ENCODE results near the gene ARRB1.

The ARRB1 gene

DNA sequence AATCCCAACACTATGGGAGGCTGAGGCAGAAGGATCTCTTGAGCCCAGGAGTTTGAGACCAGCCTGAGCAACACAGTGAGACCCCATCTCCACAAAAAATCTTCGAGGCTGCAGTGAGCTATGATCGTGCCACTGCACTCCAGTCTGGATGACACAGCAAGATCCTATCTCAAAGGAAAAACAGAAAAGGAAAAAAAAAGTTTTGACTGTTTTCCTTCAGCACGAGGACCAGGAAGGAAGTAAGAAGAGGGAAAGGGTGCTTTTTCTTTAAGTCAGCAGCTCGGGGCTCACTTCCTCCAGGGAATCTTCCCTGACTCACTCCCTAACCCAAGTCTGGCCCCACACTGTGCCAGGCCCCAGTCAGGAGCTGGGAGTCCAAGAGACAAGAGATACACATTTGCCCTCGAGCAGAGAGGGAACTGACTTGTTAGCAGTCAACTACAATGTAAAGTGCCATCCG lies 14.2 kb downstream of the ARRB1 start:
- Histone ChIP-seq H2AK5ac (ENCODE audit: low read depth, low read length) (no peak overlapping the region), H3K27ac (replicated peaks; ENCODE audit: low read length) (no peak overlapping the region), H3K23ac (ENCODE audit: low read depth, low read length, poor library complexity) (no peak overlapping the region), H3K14ac (ENCODE audit: low read length) (no peak overlapping the region), H2BK5ac (ENCODE audit: low read length) (no peak overlapping the region), H3K4ac (ENCODE audit: low read length) (no peak overlapping the region), H4K8ac (ENCODE audit: low read depth, low read length) (no peak overlapping the region), H3K79me1 (ENCODE audit: low read depth, low read length) (peaks cover 2% of the 10 kb centered on the region), H3K27me3 (ENCODE audit: control insufficient read depth in 3 of 3, insufficient read depth in 3 of 3, low read depth in 1 of 3, low read length in 3 of 3) (no peaks in the 10 kb centered on the region), H3K9ac (ENCODE audit: low read depth, low read length, poor library complexity) (no peak overlapping the region), H2BK120ac (ENCODE audit: low read depth, low read length) (no peak overlapping the region), H3K9me3 (replicated peaks in 1 of 2; ENCODE audit: control insufficient read depth in 2 of 2, insufficient read depth in 1 of 2, low read depth in 1 of 2, low read length in 2 of 2) (no peaks in the 10 kb centered on the region), H3K4me3 (ENCODE audit: low read length in 2 of 2) (no peak overlapping the region), H3K4me2 (ENCODE audit: insufficient read depth, low read length, poor library complexity, severe bottlenecking) (no peak overlapping the region), H2BK15ac (ENCODE audit: low read length) (no peak overlapping the region), H3K36me3 (replicated peaks in 1 of 2; ENCODE audit: control insufficient read depth in 2 of 2, insufficient read depth in 2 of 2, low read length in 2 of 2) (no peaks in the 10 kb centered on the region), H4K91ac (ENCODE audit: low read depth, low read length, poor library complexity) (no peak overlapping the region), H3K4me1 (ENCODE audit: control insufficient read depth in 2 of 2, insufficient read depth in 1 of 2, low read depth in 1 of 2, low read length in 2 of 2) (peaks cover 16 to 18% of the 10 kb centered on the region in 2 donors), H3K18ac (ENCODE audit: low read length) (no peak overlapping the region), H2BK12ac (ENCODE audit: low read length) (peak overlapping the region; percentile 3), H2AFZ (ENCODE audit: low read length) (no peak overlapping the region)
- DNase-seq (ENCODE audit: low spot score), result no peak
- no CpG with 5 or more reads among the region's 6 CpGs for WGBS, 2 donors (ENCODE audit: extremely low coverage in 2 of 2, insufficient read length in 2 of 2, insufficient replicate concordance in 1 of 2)

DNA sequence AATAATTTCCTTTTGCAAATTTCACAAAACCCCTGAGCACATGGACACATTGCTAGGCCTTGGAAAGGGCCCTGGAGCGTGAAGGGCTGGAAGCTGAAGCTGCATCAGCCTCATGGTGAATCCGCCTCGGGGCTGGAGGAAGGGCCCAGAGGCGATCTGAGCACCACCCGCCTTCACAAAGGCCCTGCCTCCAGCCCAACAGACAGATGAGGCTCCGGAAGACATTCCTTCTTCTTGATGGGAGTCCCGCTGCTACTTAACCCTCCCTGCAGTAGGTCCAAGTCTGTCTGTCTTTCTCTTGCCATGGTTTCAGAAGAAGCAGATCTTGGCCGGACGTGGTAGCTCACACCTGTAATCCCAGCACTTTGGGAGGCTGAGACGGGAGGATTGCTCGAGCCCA lies 16.5 kb downstream of the ARRB1 start:
- Histone ChIP-seq H3K27ac (replicated peaks; ENCODE audit: low read length) (no peak overlapping the region), H3K18ac (ENCODE audit: low read length) (no peak overlapping the region), H3K4me1 (ENCODE audit: control insufficient read depth in 2 of 2, insufficient read depth in 1 of 2, low read depth in 1 of 2, low read length in 2 of 2) (peaks cover 6 to 14% of the 10 kb centered on the region in 2 donors), H2BK15ac (ENCODE audit: low read length) (no peak overlapping the region), H3K14ac (ENCODE audit: low read length) (no peak overlapping the region), H3K27me3 (ENCODE audit: control insufficient read depth in 3 of 3, insufficient read depth in 3 of 3, low read depth in 1 of 3, low read length in 3 of 3) (no peaks in the 10 kb centered on the region), H3K79me1 (ENCODE audit: low read depth, low read length) (peaks cover 2% of the 10 kb centered on the region), H3K9me3 (replicated peaks in 1 of 2; ENCODE audit: control insufficient read depth in 2 of 2, insufficient read depth in 1 of 2, low read depth in 1 of 2, low read length in 2 of 2) (no peaks in the 10 kb centered on the region), H2BK120ac (ENCODE audit: low read depth, low read length) (no peak overlapping the region), H4K91ac (ENCODE audit: low read depth, low read length, poor library complexity) (no peak overlapping the region), H2BK5ac (ENCODE audit: low read length) (no peak overlapping the region), H2AFZ (ENCODE audit: low read length) (no peak overlapping the region), H2BK12ac (ENCODE audit: low read length) (no peak overlapping the region), H3K4me3 (ENCODE audit: low read length in 2 of 2) (no peak overlapping the region), H3K9ac (ENCODE audit: low read depth, low read length, poor library complexity) (no peak overlapping the region), H3K4ac (ENCODE audit: low read length) (no peak overlapping the region), H4K8ac (ENCODE audit: low read depth, low read length) (no peak overlapping the region), H3K36me3 (replicated peaks in 1 of 2; ENCODE audit: control insufficient read depth in 2 of 2, insufficient read depth in 2 of 2, low read length in 2 of 2) (no peaks in the 10 kb centered on the region), H3K4me2 (ENCODE audit: insufficient read depth, low read length, poor library complexity, severe bottlenecking) (no peak overlapping the region), H2AK5ac (ENCODE audit: low read depth, low read length) (no peak overlapping the region), H3K23ac (ENCODE audit: low read depth, low read length, poor library complexity) (no peak overlapping the region)
- WGBS, 2 donors (ENCODE audit: extremely low coverage in 2 of 2, insufficient read length in 2 of 2, insufficient replicate concordance in 1 of 2), result no CpG with 5 or more reads among the region's 11 CpGs
- DNase-seq (ENCODE audit: low spot score), result no peak

DNA sequence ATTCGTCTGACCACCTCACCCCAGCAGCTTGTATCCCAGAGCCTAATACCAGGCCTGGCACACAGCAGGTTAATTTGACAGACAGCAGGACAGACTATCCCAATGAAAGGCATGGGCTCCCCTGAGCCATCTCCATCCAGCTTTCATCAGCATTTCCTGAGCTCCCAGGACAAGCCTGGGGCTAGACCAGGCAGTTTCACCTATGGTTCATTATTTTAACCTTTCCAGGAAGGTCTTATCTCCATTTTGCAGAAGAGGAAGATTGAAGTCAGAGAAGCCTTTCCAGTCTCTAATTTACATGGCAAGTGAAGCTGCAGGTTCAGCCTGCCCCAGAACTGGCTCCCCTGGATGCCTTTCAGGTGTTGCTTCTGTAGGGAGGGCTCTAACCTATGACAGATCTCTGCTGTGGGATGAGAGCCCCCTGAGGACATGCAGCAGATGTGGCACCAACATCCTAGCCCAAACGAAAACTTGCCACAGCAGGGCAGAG lies 17.0 kb downstream of the ARRB1 start:
- Histone ChIP-seq H3K4me2 (ENCODE audit: insufficient read depth, low read length, poor library complexity, severe bottlenecking) (no peak overlapping the region), H3K27me3 (ENCODE audit: control insufficient read depth in 3 of 3, insufficient read depth in 3 of 3, low read depth in 1 of 3, low read length in 3 of 3) (no peaks in the 10 kb centered on the region), H2AFZ (ENCODE audit: low read length) (no peak overlapping the region), H3K23ac (ENCODE audit: low read depth, low read length, poor library complexity) (no peak overlapping the region), H2BK15ac (ENCODE audit: low read length) (no peak overlapping the region), H3K4ac (ENCODE audit: low read length) (no peak overlapping the region), H3K79me1 (ENCODE audit: low read depth, low read length) (peaks cover 2% of the 10 kb centered on the region), H3K27ac (replicated peaks; ENCODE audit: low read length) (no peak overlapping the region), H3K18ac (ENCODE audit: low read length) (no peak overlapping the region), H3K4me1 (ENCODE audit: control insufficient read depth in 2 of 2, insufficient read depth in 1 of 2, low read depth in 1 of 2, low read length in 2 of 2) (peaks cover 7 to 12% of the 10 kb centered on the region in 2 donors), H4K8ac (ENCODE audit: low read depth, low read length) (no peak overlapping the region), H3K9me3 (replicated peaks in 1 of 2; ENCODE audit: control insufficient read depth in 2 of 2, insufficient read depth in 1 of 2, low read depth in 1 of 2, low read length in 2 of 2) (no peaks in the 10 kb centered on the region), H4K91ac (ENCODE audit: low read depth, low read length, poor library complexity) (no peak overlapping the region), H3K4me3 (ENCODE audit: low read length in 2 of 2) (no peak overlapping the region), H2BK5ac (ENCODE audit: low read length) (no peak overlapping the region), H3K9ac (ENCODE audit: low read depth, low read length, poor library complexity) (no peak overlapping the region), H2AK5ac (ENCODE audit: low read depth, low read length) (no peak overlapping the region), H2BK120ac (ENCODE audit: low read depth, low read length) (no peak overlapping the region), H2BK12ac (ENCODE audit: low read length) (no peak overlapping the region), H3K36me3 (replicated peaks in 1 of 2; ENCODE audit: control insufficient read depth in 2 of 2, insufficient read depth in 2 of 2, low read length in 2 of 2) (no peaks in the 10 kb centered on the region), H3K14ac (ENCODE audit: low read length) (no peak overlapping the region)
- no peak for DNase-seq (ENCODE audit: low spot score)
- no CpG with 5 or more reads among the region's 2 CpGs for WGBS, 2 donors (ENCODE audit: extremely low coverage in 2 of 2, insufficient read length in 2 of 2, insufficient replicate concordance in 1 of 2)

DNA sequence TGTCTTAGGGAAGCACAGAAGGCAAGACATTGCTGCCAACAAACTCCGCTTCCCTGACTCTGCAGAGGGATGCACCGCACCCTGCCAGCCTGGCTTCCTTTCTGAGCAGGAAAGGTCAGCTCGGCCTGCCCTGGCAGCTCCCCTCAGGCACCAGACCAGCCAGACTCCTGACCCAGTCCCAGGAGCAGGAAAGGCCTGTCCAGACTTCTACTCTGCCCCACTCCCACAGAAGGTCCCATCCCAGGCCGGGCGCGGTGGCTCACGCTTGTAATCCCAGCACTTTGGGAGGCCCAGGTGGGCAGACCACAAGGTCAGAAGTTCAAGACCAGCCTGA lies 17.7 kb downstream of the ARRB1 start:
- WGBS, 2 donors (ENCODE audit: extremely low coverage in 2 of 2, insufficient read length in 2 of 2, insufficient replicate concordance in 1 of 2), result no CpG with 5 or more reads among the region's 7 CpGs
- Histone ChIP-seq H3K79me1 (ENCODE audit: low read depth, low read length) (peaks cover 2% of the 10 kb centered on the region), H2AK5ac (ENCODE audit: low read depth, low read length) (peak overlapping the region; percentile 89), H4K8ac (ENCODE audit: low read depth, low read length) (no peak overlapping the region), H3K23ac (ENCODE audit: low read depth, low read length, poor library complexity) (peak overlapping the region; percentile 81), H3K4me1 (ENCODE audit: control insufficient read depth in 2 of 2, insufficient read depth in 1 of 2, low read depth in 1 of 2, low read length in 2 of 2) (peaks cover 6 to 12% of the 10 kb centered on the region in 2 donors), H2BK12ac (ENCODE audit: low read length) (no peak overlapping the region), H4K91ac (ENCODE audit: low read depth, low read length, poor library complexity) (no peak overlapping the region), H2AFZ (ENCODE audit: low read length) (no peak overlapping the region), H3K9me3 (replicated peaks in 1 of 2; ENCODE audit: control insufficient read depth in 2 of 2, insufficient read depth in 1 of 2, low read depth in 1 of 2, low read length in 2 of 2) (no peaks in the 10 kb centered on the region), H3K18ac (ENCODE audit: low read length) (peak overlapping the region; percentile 62), H3K4ac (ENCODE audit: low read length) (no peak overlapping the region), H3K27ac (replicated peaks; ENCODE audit: low read length) (no peak overlapping the region), H3K14ac (ENCODE audit: low read length) (no peak overlapping the region), H3K27me3 (ENCODE audit: control insufficient read depth in 3 of 3, insufficient read depth in 3 of 3, low read depth in 1 of 3, low read length in 3 of 3) (no peaks in the 10 kb centered on the region), H2BK5ac (ENCODE audit: low read length) (no peak overlapping the region), H2BK120ac (ENCODE audit: low read depth, low read length) (no peak overlapping the region), H3K36me3 (replicated peaks in 1 of 2; ENCODE audit: control insufficient read depth in 2 of 2, insufficient read depth in 2 of 2, low read length in 2 of 2) (no peaks in the 10 kb centered on the region), H2BK15ac (ENCODE audit: low read length) (no peak overlapping the region), H3K9ac (ENCODE audit: low read depth, low read length, poor library complexity) (no peak overlapping the region), H3K4me3 (ENCODE audit: low read length in 2 of 2) (no peak overlapping the region), H3K4me2 (ENCODE audit: insufficient read depth, low read length, poor library complexity, severe bottlenecking) (no peak overlapping the region)
- no peak for DNase-seq (ENCODE audit: low spot score)

Measured in neuronal stem cell (in vitro differentiated cells).